HL-60/S4 treated with retinoic acid at 250 ng/mL for 4 days and 3 days (cell line): ENCODE measurements around the gene FOLH1.
"Not testable (repeated sequence)": the region's sequence is repeated elsewhere in the genome, so short reads cannot be mapped to it uniquely, and the experiment has no call there.

ENCODE experiments used
- in situ Hi-C: fragments of 300-500 bp; cut with MboI; formaldehyde crosslinking; loops from 2 replicates; pipeline ENCODE4 v1.7.0; 2022; ENCODE audit warnings: low sequenced_read_pairs

Gene FOLH1

GRCh38 chr11:49208006-49208721 is at the start of gene FOLH1:
FOLH1 (minus strand) TSS chr11:49208602; CDS start chr11:49208409, 193 bp downstream.
- in situ Hi-C loops = no loop called here

DNA sequence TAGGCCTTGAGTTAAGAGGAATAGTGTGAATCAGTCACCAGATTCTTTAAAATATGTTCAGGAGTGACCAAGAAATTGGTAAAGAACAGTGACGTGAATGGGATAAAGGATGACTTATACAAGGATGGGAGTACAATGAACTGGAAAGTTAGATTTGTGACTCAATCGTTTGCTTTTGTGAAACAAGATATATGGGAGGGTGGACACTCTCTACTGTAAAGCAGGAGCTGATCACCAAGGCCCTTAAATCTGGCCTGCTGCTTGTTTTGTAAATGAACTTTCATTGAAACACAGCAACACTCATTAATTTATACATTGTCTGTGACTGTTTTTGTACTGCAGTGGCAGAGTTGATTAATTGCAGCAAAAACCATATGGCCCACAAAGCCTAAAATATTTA is 46.7 kb upstream of the FOLH1 start:
- in situ Hi-C loops = not testable (repeated sequence)

- in situ Hi-C loops = not testable (repeated sequence)
These were observed 42.8 kb upstream of the FOLH1 start for GRCh38 chr11:49251212-49251611.

GRCh38 chr11:49250398-49251115 is 42.2 kb upstream of the FOLH1 start:
- in situ Hi-C loops = not testable (repeated sequence)

DNA sequence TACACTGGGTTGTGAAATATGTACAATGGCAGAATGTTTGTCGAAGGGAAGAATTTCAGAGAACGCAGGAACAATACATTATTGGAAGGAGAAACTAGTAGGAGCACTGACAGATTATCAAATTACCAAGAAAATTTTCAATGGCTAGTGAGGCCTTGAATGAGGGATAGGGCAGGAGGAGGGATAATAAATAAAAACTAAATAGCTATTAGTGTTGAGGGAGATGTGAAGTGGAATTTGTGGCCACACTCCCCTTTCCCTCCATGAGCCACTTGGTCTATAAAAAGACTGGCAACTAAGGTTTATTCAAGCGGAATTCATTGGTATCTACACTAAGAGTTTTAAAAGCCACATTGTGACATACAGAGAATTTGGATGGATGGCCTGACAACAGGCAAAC is 41.0 kb upstream of the FOLH1 start:
- in situ Hi-C loops = not testable (repeated sequence)

- in situ Hi-C loops = not testable (repeated sequence)
These were observed 25.3 kb upstream of the FOLH1 start for GRCh38 chr11:49233685-49234084.

- in situ Hi-C loops = not testable (repeated sequence)
These were observed 24.6 kb upstream of the FOLH1 start for GRCh38 chr11:49233019-49233418.

DNA sequence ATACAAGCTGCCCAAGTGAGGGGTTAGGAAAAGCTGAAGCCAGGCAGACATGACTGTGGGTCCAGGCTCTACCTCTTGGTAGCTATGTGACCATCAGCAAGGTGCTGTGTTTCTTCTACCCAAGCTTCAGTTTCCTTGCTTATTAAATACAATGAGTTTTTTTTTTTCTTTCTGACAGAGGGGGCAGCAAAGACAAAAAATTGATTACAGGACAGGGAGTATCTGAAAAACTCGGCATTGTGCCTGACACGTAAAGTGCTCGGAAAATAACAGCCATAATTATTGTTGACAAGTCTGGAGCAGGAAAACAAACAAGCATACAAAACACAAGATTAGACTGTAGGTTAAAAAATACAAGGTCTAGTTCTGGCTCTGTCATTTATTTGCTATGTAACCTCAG is 23.3 kb upstream of the FOLH1 start:
- in situ Hi-C loops = not testable (repeated sequence)

GRCh38 chr11:49230534-49230933 is 22.1 kb upstream of the FOLH1 start:
- in situ Hi-C loops = not testable (repeated sequence)

- in situ Hi-C loops = not testable (repeated sequence)
These were observed 21.6 kb upstream of the FOLH1 start for GRCh38 chr11:49230001-49230400.

GRCh38 chr11:49229136-49229535 is 20.7 kb upstream of the FOLH1 start:
- in situ Hi-C loops = not testable (repeated sequence)

DNA sequence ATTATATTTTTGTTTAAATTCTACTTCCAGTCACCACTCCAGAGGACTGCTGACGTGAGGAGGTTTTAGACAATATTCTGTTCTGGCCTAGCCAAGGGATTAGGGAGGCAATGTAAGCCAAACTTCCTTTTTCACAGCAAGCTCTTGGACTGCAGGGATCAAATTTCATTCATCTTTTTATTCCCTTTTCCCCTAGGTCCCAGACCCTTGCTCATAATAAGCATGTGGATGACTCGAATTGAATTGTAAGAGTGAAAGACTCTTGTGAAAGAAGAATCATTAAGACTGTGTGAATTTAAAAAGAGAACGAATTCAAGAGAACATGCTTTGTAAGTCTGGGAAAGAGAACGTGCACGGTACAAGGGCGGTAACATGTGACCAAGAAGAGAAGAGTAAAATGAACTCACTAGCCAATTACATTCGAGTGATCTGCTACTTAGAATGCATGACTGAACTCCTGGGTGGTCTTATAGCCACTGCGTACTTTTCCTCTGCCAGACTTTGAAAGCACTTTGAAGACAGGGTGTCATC is 16.9 kb upstream of the FOLH1 start:
- in situ Hi-C loops = not testable (repeated sequence)

DNA sequence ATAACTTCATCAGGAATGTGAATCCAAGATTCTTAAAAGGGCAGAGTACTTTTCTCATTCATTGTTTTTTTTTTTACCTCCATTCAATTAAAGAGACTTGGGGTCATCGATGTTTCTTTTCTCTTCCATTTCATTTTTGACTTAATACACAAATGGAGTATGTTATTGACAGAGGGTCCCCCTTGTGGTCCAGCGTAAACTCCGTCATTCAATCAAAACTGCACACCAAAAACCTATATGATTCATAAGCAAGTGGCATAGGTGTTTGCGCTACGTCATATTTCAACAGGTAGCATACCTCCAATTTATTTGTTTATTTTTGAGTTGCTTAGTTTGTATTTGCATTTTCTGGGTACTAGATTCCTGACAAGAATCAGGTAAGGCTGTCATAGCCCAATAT is 12.7 kb upstream of the FOLH1 start:
- in situ Hi-C loops = no loop called here

DNA sequence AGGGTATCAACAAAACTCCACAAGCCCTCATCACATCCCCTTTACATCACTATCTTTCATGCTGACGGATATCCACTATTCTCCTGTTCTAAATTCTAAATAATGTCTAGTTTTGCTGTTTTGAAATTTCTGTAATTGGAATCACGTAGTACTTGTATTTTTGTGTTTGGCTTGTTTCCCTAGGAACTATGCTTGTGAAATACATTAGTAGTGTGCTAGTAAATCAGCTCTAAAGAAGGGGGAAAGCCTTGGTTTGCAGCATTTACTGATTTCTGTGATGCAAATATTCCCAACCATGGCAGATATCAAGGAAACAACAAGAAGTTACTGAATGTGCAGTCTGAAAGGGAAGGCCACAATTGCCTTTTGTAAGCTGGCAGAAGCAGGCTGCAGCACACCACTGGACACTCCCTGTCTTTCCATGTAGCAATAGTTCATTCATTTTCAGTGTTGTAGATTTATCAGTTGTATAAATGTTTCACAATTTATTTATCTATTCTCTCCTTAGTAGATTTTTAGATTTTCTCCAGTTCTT is 4.7 kb upstream of the FOLH1 start:
- in situ Hi-C loops = no loop called here

- in situ Hi-C loops = not testable (repeated sequence)
These were observed 1.4 kb downstream of the FOLH1 start for GRCh38 chr11:49206999-49207398.

- in situ Hi-C loops = no loop called here
These were observed 6.0 kb downstream of the FOLH1 start for GRCh38 chr11:49202287-49202976.

- in situ Hi-C loops = not testable (repeated sequence)
These were observed 11.6 kb downstream of the FOLH1 start for GRCh38 chr11:49196775-49197174.

GRCh38 chr11:49196002-49196401 is 12.4 kb downstream of the FOLH1 start:
- in situ Hi-C loops = not testable (repeated sequence)

DNA sequence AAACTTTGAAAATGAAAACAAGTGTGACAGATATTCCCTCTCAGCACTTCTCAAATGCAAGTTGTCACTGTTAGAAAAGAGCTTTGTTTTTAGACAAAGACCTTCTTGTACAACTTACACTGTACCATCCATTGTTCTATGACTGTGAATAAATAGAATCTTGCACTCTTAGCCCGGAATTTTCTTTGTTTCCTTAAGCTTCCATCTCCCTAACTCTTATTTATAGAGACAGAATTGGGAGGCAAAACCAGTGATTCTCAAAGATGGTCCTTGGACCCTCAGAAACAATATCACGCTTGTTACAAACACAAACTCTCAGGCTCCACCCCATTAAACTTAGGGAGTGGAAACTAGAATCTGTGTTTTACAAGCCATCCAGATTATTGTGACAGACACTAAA is 18.1 kb downstream of the FOLH1 start:
- in situ Hi-C loops = not testable (repeated sequence)

DNA sequence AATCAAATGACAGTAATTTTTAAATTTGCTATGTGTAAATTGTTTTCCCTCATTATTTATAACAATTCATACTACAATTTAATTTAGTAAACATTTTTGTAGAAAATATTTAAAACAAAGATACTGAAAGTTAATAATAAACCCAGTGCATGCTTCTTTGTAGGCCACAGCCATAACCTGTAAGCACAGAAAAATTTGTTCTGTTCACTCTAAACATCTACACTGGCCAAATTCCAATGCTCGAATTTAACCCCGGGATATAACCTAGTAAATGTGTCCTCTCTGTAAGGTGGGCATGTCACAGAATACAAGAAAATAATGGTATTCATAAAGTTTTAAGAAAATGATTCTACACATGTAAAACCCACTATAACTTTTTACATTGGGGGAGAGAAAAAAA is 22.2 kb downstream of the FOLH1 start:
- in situ Hi-C loops = not testable (repeated sequence)

DNA sequence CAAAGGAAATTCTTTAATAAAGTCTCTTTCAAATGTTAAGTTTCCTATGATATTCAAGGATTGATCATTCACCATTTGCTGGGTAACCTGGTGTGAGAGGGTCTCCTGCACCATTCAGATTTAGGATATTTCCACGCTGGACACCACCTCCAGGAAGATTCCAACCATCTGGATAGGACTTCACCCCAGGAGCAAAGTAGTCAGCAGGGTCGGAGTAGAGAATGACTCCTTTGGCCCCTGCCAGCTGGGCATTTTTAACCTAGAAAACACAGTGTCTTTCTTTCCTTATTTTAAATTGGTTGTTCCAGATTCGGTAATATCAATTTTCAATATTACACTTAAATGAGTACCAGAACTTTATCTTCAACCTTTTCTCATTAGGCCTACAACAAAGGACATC is 22.8 kb downstream of the FOLH1 start:
- in situ Hi-C loops = not testable (repeated sequence)
